Neural cell (in vitro differentiated cells): Measurements from ENCODE around the gene SIX3.

Experiments
- EP300 ChIP-seq: fragments of 450-650 bp; conservative IDR thresholded peaks from 2 replicates; pipeline ENCODE4 v1.6.1; 2014; ENCODE audit warnings: antibody characterized with exemption, mild to moderate bottlenecking, moderate library complexity; ENCODE audit not compliant: poor library complexity, severe bottlenecking
- EZH2 ChIP-seq: fragments of 200-600, 300-800 bp; shearing (Covaris generic), sonication (generic); IDR thresholded peaks from 2 replicates; pipeline ENCODE4 v1.6.1; 2014; ENCODE audit warnings: antibody characterized with exemption, low read length, borderline replicate concordance, mild to moderate bottlenecking; ENCODE audit not compliant: insufficient read depth, poor library complexity, severe bottlenecking
- MXI1 ChIP-seq: fragments of 450-650 bp; conservative IDR thresholded peaks from 2 replicates; pipeline ENCODE4 v1.6.1; 2014; ENCODE audit warnings: antibody characterized with exemption, mild to moderate bottlenecking; ENCODE audit not compliant: poor library complexity, severe bottlenecking
- POLR2AphosphoS5 ChIP-seq: IDR thresholded peaks from 2 replicates; pipeline ENCODE4 v1.6.1; 2012
- RAD21 ChIP-seq: fragments of 450-650 bp; conservative IDR thresholded peaks from 2 replicates; pipeline ENCODE4 v1.6.1; 2014; ENCODE audit warnings: antibody characterized with exemption, mild to moderate bottlenecking, moderate library complexity
- SMC3 ChIP-seq: fragments of 450-650 bp; conservative IDR thresholded peaks from 2 replicates; pipeline ENCODE4 v1.6.1; 2014; ENCODE audit warnings: antibody characterized with exemption, mild to moderate bottlenecking, moderate library complexity; ENCODE audit not compliant: poor library complexity
- TAF1 ChIP-seq: IDR thresholded peaks from 2 replicates; pipeline ENCODE4 v1.6.1; 2012; ENCODE audit warnings: low read depth
- TF ChIP-seq, protein P1 (sequence below): fragments of 450-650 bp; IDR thresholded peaks from 2 replicates; pipeline ENCODE4 v1.5.1; 2014; ENCODE audit warnings: antibody characterized with exemption, mild to moderate bottlenecking, moderate library complexity; ENCODE audit not compliant: poor library complexity, severe bottlenecking
- TF ChIP-seq, protein P2 (sequence below): IDR thresholded peaks from 2 replicates; pipeline ENCODE4 v1.6.1; 2012; ENCODE audit warnings: borderline replicate concordance

DNA sequence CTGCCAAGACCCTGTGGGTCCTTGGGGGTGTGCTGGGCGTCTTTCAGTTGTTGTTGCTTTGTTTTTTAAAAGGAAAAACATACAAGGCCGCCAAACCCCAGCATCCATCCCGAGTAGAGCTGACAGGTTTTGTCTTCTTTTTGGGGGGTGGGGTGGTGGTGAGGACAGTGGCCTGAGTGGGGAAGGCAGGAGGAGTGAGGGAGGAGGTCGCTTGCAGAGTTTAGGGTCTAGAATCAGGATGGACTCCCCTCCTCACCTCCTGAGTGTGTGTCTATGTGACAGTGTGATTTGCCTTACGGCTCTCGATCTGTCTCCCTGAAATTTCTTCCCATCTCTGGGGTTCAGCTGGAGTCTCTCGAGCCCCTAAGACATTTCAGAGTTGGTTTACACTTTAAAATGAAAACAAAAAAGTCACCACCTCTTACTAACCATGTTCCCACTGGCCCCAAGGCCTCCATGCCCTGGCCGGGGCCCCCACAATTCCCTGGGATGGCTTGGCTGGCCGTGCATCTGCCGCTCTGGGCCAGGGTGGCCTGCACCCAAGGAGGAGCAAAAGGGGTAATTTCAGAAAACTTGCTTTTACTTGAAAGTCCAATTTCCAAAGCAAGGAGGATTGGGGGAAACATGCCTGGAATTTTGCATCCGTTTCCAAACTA, 5.0 kb downstream of the SIX3 start:
- TF ChIP-seq POLR2AphosphoS5 (no peak), EP300 (no peak), EZH2 (no peak), RAD21 (no peak), SMC3 (no peak), TAF1 (no peak), MXI1 (no peak)
- TF ChIP-seq, protein P1, sequence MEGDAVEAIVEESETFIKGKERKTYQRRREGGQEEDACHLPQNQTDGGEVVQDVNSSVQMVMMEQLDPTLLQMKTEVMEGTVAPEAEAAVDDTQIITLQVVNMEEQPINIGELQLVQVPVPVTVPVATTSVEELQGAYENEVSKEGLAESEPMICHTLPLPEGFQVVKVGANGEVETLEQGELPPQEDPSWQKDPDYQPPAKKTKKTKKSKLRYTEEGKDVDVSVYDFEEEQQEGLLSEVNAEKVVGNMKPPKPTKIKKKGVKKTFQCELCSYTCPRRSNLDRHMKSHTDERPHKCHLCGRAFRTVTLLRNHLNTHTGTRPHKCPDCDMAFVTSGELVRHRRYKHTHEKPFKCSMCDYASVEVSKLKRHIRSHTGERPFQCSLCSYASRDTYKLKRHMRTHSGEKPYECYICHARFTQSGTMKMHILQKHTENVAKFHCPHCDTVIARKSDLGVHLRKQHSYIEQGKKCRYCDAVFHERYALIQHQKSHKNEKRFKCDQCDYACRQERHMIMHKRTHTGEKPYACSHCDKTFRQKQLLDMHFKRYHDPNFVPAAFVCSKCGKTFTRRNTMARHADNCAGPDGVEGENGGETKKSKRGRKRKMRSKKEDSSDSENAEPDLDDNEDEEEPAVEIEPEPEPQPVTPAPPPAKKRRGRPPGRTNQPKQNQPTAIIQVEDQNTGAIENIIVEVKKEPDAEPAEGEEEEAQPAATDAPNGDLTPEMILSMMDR = no peak
- TF ChIP-seq, protein P2, sequence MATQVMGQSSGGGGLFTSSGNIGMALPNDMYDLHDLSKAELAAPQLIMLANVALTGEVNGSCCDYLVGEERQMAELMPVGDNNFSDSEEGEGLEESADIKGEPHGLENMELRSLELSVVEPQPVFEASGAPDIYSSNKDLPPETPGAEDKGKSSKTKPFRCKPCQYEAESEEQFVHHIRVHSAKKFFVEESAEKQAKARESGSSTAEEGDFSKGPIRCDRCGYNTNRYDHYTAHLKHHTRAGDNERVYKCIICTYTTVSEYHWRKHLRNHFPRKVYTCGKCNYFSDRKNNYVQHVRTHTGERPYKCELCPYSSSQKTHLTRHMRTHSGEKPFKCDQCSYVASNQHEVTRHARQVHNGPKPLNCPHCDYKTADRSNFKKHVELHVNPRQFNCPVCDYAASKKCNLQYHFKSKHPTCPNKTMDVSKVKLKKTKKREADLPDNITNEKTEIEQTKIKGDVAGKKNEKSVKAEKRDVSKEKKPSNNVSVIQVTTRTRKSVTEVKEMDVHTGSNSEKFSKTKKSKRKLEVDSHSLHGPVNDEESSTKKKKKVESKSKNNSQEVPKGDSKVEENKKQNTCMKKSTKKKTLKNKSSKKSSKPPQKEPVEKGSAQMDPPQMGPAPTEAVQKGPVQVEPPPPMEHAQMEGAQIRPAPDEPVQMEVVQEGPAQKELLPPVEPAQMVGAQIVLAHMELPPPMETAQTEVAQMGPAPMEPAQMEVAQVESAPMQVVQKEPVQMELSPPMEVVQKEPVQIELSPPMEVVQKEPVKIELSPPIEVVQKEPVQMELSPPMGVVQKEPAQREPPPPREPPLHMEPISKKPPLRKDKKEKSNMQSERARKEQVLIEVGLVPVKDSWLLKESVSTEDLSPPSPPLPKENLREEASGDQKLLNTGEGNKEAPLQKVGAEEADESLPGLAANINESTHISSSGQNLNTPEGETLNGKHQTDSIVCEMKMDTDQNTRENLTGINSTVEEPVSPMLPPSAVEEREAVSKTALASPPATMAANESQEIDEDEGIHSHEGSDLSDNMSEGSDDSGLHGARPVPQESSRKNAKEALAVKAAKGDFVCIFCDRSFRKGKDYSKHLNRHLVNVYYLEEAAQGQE = no peak
